HCT116 (cell line): ENCODE data around the gene ABLIM1. TPM values are rescaled to one million over a fixed set of nuclear protein-coding genes. Genes with fewer than 3 reads are reported as not detected.

ENCODE experiments used
- ATAC-seq: fragments of 200-7000 bp; cut with Tn5 transposase; 2 replicates; pipeline ENCODE4 v1.9.1; 2020; ENCODE audit warnings: mild to moderate bottlenecking, moderate library complexity
- BruUV-seq: library from RNA; stranded (reverse); fragments of 400-500 nt; replicated peaks from 2 replicates; lab custom pipeline; 2021; lab: Mats Ljungman, UMichigan
- CTCF ChIA-PET: fragments of 300-600 bp; sonication (Branson Sonifier 250); formaldehyde crosslinking; loops from one replicate; lab custom pipeline; 2021; ENCODE audit warnings: antibody characterized with exemption; lab: Charles Lee
- POLR2A ChIA-PET: fragments of 300-600, 350-600 bp; sonication (Branson Sonifier 250); formaldehyde crosslinking; loops from one replicate; lab custom pipeline; 2021; ENCODE audit warnings: antibody characterized with exemption; lab: Charles Lee
- RAD21 ChIA-PET, 2 experiments: fragments of 300-600 bp; sonication (Branson Sonifier 250); formaldehyde crosslinking; loops; one replicate each; lab custom pipeline; 2023; ENCODE audit warnings: low total read pairs in 2 of 2; ENCODE audit not compliant: uncharacterized antibody in 2 of 2, unreplicated experiment in 2 of 2, low non-redundant PET in 1 of 2; lab: Charles Lee
- DNase-seq: peaks from one replicate; pipeline ENCODE4 v3.0.0-alpha.2; 2010; ENCODE audit warnings: low read depth, low spot score
- H2AFZ ChIP-seq: fragments of 200-600 bp; shearing (Covaris generic), sonication (generic); 2 replicates; pipeline ENCODE4 v1.6.1; 2017; ENCODE audit warnings: low read depth, mixed run types, mixed read lengths, antibody characterized with exemption, low read length; ENCODE audit not compliant: poor library complexity, severe bottlenecking
- H3K27ac ChIP-seq: 2 replicates; pipeline ENCODE4 v1.5.1; 2012; ENCODE audit warnings: low read depth, low read length
- H3K27me3 ChIP-seq: fragments of 200-600 bp; sonication (generic); 2 replicates; pipeline ENCODE4 v1.6.1; 2016; ENCODE audit warnings: mixed run types, low read length, mixed read lengths; ENCODE audit not compliant: insufficient read depth
- H3K36me3 ChIP-seq, 2 experiments: fragments of 200-500 bp in 1 of 2; fragments of 200-600 bp in 1 of 2; sonication (Bioruptor generic) in 1 of 2; sonication (generic) in 1 of 2; 2 replicates each; pipeline versions ENCODE4 v1.5.1 to v1.6.1; 2014 to 2016; ENCODE audit warnings: low read length in 2 of 2, inconsistent platforms in 1 of 2, mixed read lengths in 1 of 2, mixed run types in 1 of 2; ENCODE audit not compliant: insufficient read depth in 2 of 2, control insufficient read depth in 1 of 2
- H3K4me1 ChIP-seq, 2 experiments: fragments of 200-600 bp in 1 of 2; sonication (generic) in 1 of 2; 2 replicates each; pipeline versions ENCODE4 v1.5.1 to v1.6.1; 2012 to 2017; ENCODE audit warnings: low read length in 2 of 2, inconsistent platforms in 1 of 2, mild to moderate bottlenecking in 1 of 2, mixed read lengths in 1 of 2, mixed run types in 1 of 2, moderate library complexity in 1 of 2; ENCODE audit not compliant: insufficient read depth in 2 of 2, control insufficient read depth in 1 of 2
- H3K4me2 ChIP-seq: fragments of 200-600 bp; sonication (generic); 2 replicates; pipeline ENCODE4 v1.6.1; 2017; ENCODE audit warnings: mixed run types, low read length, mixed read lengths
- H3K4me3 ChIP-seq, 2 experiments: fragments of 200-600 bp in 1 of 2; sonication (generic) in 1 of 2; replicated peaks in 1 of 2; 2 replicates each; pipeline ENCODE4 v1.5.1; 2011 to 2016; ENCODE audit warnings: low read length in 2 of 2, control low read depth in 1 of 2, low read depth in 1 of 2, mild to moderate bottlenecking in 1 of 2, mixed read lengths in 1 of 2, mixed run types in 1 of 2
- H3K79me2 ChIP-seq: fragments of 200-600 bp; sonication (generic); 2 replicates; pipeline ENCODE4 v1.6.1; 2017; ENCODE audit warnings: mild to moderate bottlenecking, mixed run types, low read length, moderate library complexity, mixed read lengths; ENCODE audit not compliant: insufficient read depth
- H3K9ac ChIP-seq: fragments of 200-600 bp; sonication (generic); 2 replicates; pipeline ENCODE4 v1.6.1; 2016; ENCODE audit warnings: low read length, mixed read lengths
- H3K9me2 ChIP-seq: fragments of 200-600 bp; sonication (generic), shearing (Covaris generic); 2 replicates; pipeline ENCODE4 v1.6.1; 2017; ENCODE audit warnings: mixed run types, mild to moderate bottlenecking, moderate library complexity; ENCODE audit not compliant: insufficient read depth
- H3K9me3 ChIP-seq, 2 experiments: fragments of 200-500 bp in 1 of 2; fragments of 200-600 bp in 1 of 2; sonication (Bioruptor generic) in 1 of 2; sonication (generic) in 1 of 2; 2 replicates each; pipeline ENCODE4 v1.6.1; 2014 to 2017; ENCODE audit warnings: low read length in 2 of 2, mixed read lengths in 2 of 2, inconsistent platforms in 1 of 2, low read depth in 1 of 2, mild to moderate bottlenecking in 1 of 2, mixed run types in 1 of 2, moderate library complexity in 1 of 2; ENCODE audit not compliant: control insufficient read depth in 1 of 2, insufficient read depth in 1 of 2
- H4K20me1 ChIP-seq: fragments of 200-600 bp; sonication (generic), shearing (Covaris generic); 2 replicates; pipeline ENCODE4 v1.6.1; 2017; ENCODE audit warnings: mixed run types, mild to moderate bottlenecking, moderate library complexity; ENCODE audit not compliant: insufficient read depth
- ATF3 ChIP-seq: IDR thresholded peaks from 2 replicates; pipeline ENCODE4 v1.6.1; 2012
- CBX3 ChIP-seq: IDR thresholded peaks from 2 replicates; pipeline ENCODE4 v1.6.1; 2012; ENCODE audit warnings: low read depth
- CTCF ChIP-seq, 3 experiments: fragments of 200-600 bp in 1 of 3; sonication (generic) in 1 of 3; IDR thresholded peaks in 2 of 3; conservative IDR thresholded peaks in 1 of 3; 2 replicates each; pipeline ENCODE4 v1.5.1; 2012 to 2017; ENCODE audit warnings: low read depth in 2 of 3, low read length in 2 of 3, antibody characterized with exemption in 1 of 3, borderline replicate concordance in 1 of 3, control low read depth in 1 of 3, mild to moderate bottlenecking in 1 of 3, mixed read lengths in 1 of 3, mixed run types in 1 of 3, moderate library complexity in 1 of 3; ENCODE audit not compliant: insufficient read depth in 1 of 3
- EGR1 ChIP-seq: IDR thresholded peaks from 2 replicates; pipeline ENCODE4 v1.6.1; 2012; ENCODE audit warnings: low read depth
- ELF1 ChIP-seq: IDR thresholded peaks from 2 replicates; pipeline ENCODE4 v1.6.1; 2012; ENCODE audit warnings: low read depth, borderline replicate concordance
- FOSL1 ChIP-seq: IDR thresholded peaks from 2 replicates; pipeline ENCODE4 v1.6.1; 2012; ENCODE audit warnings: low read depth
- RAD21 ChIP-seq: IDR thresholded peaks from 2 replicates; pipeline ENCODE4 v1.6.1; 2012; ENCODE audit warnings: low read depth, mild to moderate bottlenecking
- ZFX ChIP-seq: fragments of 450-650 bp; IDR thresholded peaks from 2 replicates; pipeline ENCODE4 v1.6.1; 2017
- ZNF274 ChIP-seq: fragments of 200-500 bp; sonication (Bioruptor generic); IDR thresholded peaks from 2 replicates; pipeline ENCODE4 v1.6.1; 2014; ENCODE audit warnings: mild to moderate bottlenecking, low read depth, low read length, inconsistent platforms
- intact Hi-C: fragments of 100-400 bp; cut with micrococcal nuclease; formaldehyde crosslinking; loops from 2 replicates; pipeline ENCODE4 v1.10.0; 2022
- total RNA-seq: library from RNA; stranded (reverse); gene quantifications from one replicate; pipeline ENCODE4 v1.2.1, GENCODE V29; 2021; ENCODE audit not compliant: unreplicated experiment

The ABLIM1 gene
- total RNA-seq, 1 experiment from 2014 or later = 96.2 TPM

- ChIA-PET RAD21 (no interaction called here), POLR2A (no interaction called here), CTCF (interaction anchor here (1.1 to 4.7 kb wide), 8 partner anchors 14 to 656 kb away, joined by 3 to 96 read pairs (median 6); no protein-coding TSS in a partner anchor)
- Histone ChIP-seq H3K27me3 (no peaks in the 10 kb centered on the region), H3K79me2 (no peaks in the 10 kb centered on the region), H3K4me3 (no peak overlapping the region), H3K36me3 (peaks cover 0 to 3% of the 10 kb centered on the region in 2 experiments; a peak in 1 of 4 replicates), H3K27ac (no peak overlapping the region), H3K9ac (no peak overlapping the region), H4K20me1 (no peaks in the 10 kb centered on the region), H3K9me2 (no peaks in the 10 kb centered on the region), H3K9me3 (no peaks in the 10 kb centered on the region), H2AFZ (no peak overlapping the region), H3K4me2 (no peak overlapping the region), H3K4me1 (peaks cover 9 to 10% of the 10 kb centered on the region in 2 experiments; a peak in 2 of 4 replicates)
- intact Hi-C loops = loop anchor here (2.0 to 5.0 kb wide), 3 partner anchors 54 to 654 kb away; no protein-coding TSS in a partner anchor
- TF ChIP-seq FOSL1 (no peak), ZFX (no peak), CBX3 (no peak), CTCF (IDR thresholded peaks at IDR 0.05 in 2 of 3, conservative IDR thresholded peaks at IDR 0.05 in 1 of 3; ENCODE audit: borderline replicate concordance in 1 of 3, insufficient read depth in 1 of 3, low read depth in 2 of 3, low read length in 2 of 3) (no peak), EGR1 (no peak), RAD21 (no peak), ELF1 (no peak), ZNF274 (no peak), ATF3 (no peak)
- DNase-seq (no peak), ATAC-seq (no peak)
- no TSS peak for BruUV-seq
Measured at GRCh38 chr10:114473776-114474175, 184.3 kb downstream of the ABLIM1 start.
